IMR-90 (cell line): Measurements from ENCODE around the gene SH3TC1. TPM values are rescaled to one million over a fixed set of nuclear protein-coding genes. Genes with fewer than 3 reads are reported as not detected.

Experiments
- ATAC-seq: fragments of 200-7000 bp; cut with Tn5 transposase; 2 replicates; pipeline ENCODE4 v1.9.1; 2020; ENCODE audit warnings: low read depth, mild to moderate bottlenecking, moderate library complexity
- BruUV-seq: library from RNA; stranded (reverse); fragments of 400-500 nt; replicated peaks from 2 replicates; lab custom pipeline; 2021; lab: Mats Ljungman, UMichigan
- CTCF ChIA-PET: fragments of 300-600 bp; formaldehyde crosslinking; extraction: SDS; loops from one replicate; lab custom pipeline; 2021; ENCODE audit warnings: antibody characterized with exemption; lab: Yijun Ruan, JAX
- POLR2A ChIA-PET: fragments of 300-600 bp; sonication (Branson Sonifier 250); formaldehyde crosslinking; loops from one replicate; lab custom pipeline; 2022; ENCODE audit warnings: antibody characterized with exemption; ENCODE audit not compliant: unreplicated experiment; lab: Charles Lee
- DNase-seq: peaks from one replicate; pipeline ENCODE4 v3.0.0; 2013
- H2AFZ ChIP-seq: replicated peaks from 2 replicates; pipeline ENCODE3; 2013; ENCODE audit warnings: low read length, mild to moderate bottlenecking; ENCODE audit not compliant: poor library complexity
- H2AK5ac ChIP-seq: 2 replicates; pipeline ENCODE4 v1.6.1; 2013; ENCODE audit warnings: low read depth, low read length, inconsistent platforms
- H2AK9ac ChIP-seq: replicated peaks from 2 replicates; pipeline ENCODE3; 2013; ENCODE audit warnings: mild to moderate bottlenecking, low read depth, low read length, moderate library complexity; ENCODE audit not compliant: poor library complexity
- H2BK120ac ChIP-seq: 2 replicates; pipeline ENCODE4 v1.6.1; 2013; ENCODE audit warnings: low read depth, low read length, inconsistent platforms
- H2BK15ac ChIP-seq: 3 replicates; pipeline ENCODE4 v1.6.1; 2013; ENCODE audit warnings: low read depth, low read length, inconsistent platforms
- H2BK20ac ChIP-seq: 2 replicates; pipeline ENCODE4 v1.6.1; 2013; ENCODE audit warnings: low read depth, mild to moderate bottlenecking, inconsistent platforms, low read length, moderate library complexity
- H2BK5ac ChIP-seq: 2 replicates; pipeline ENCODE4 v1.6.1; 2013; ENCODE audit warnings: mild to moderate bottlenecking, low read depth, low read length, inconsistent platforms; ENCODE audit not compliant: poor library complexity, severe bottlenecking
- H3K14ac ChIP-seq: replicated peaks from 2 replicates; pipeline ENCODE4 v1.6.1; 2013; ENCODE audit warnings: low read depth, low read length, inconsistent platforms
- H3K18ac ChIP-seq: 2 replicates; pipeline ENCODE4 v1.6.1; 2013; ENCODE audit warnings: low read depth, low read length, control low read depth
- H3K23ac ChIP-seq: 2 replicates; pipeline ENCODE4 v1.6.1; 2013; ENCODE audit warnings: low read depth, low read length, inconsistent platforms
- H3K27ac ChIP-seq: 2 replicates; pipeline ENCODE4 v1.5.1; 2013; ENCODE audit warnings: mild to moderate bottlenecking, control low read depth, low read length; ENCODE audit not compliant: insufficient read depth
- H3K27me3 ChIP-seq: 2 replicates; pipeline ENCODE4 v1.6.1; 2013; ENCODE audit warnings: low read length; ENCODE audit not compliant: control insufficient read depth, insufficient read depth
- H3K36me3 ChIP-seq: 2 replicates; pipeline ENCODE4 v1.6.1; 2013; ENCODE audit warnings: low read length, mixed read lengths; ENCODE audit not compliant: control insufficient read depth, insufficient read depth
- H3K4ac ChIP-seq: 2 replicates; pipeline ENCODE4 v1.6.1; 2013; ENCODE audit warnings: low read depth, low read length, inconsistent platforms
- H3K4me1 ChIP-seq: 2 replicates; pipeline ENCODE4 v1.6.1; 2013; ENCODE audit warnings: low read length, mixed read lengths; ENCODE audit not compliant: control insufficient read depth, insufficient read depth
- H3K4me2 ChIP-seq: 2 replicates; pipeline ENCODE4 v1.6.1; 2013; ENCODE audit warnings: low read depth, mild to moderate bottlenecking, control low read depth, low read length, moderate library complexity
- H3K4me3 ChIP-seq: 2 replicates; pipeline ENCODE4 v1.5.1; 2013; ENCODE audit warnings: low read depth, mild to moderate bottlenecking, control low read depth, low read length, moderate library complexity; ENCODE audit not compliant: insufficient read depth
- H3K56ac ChIP-seq: 2 replicates; pipeline ENCODE4 v1.6.1; 2013; ENCODE audit warnings: low read length, inconsistent platforms; ENCODE audit not compliant: insufficient read depth; ENCODE audit errors: extremely low read depth
- H3K79me1 ChIP-seq, 2 experiments: 2 replicates each; pipeline ENCODE4 v1.6.1; 2013; ENCODE audit warnings: low read length in 2 of 2, inconsistent platforms in 1 of 2, low read depth in 1 of 2
- H3K9ac ChIP-seq: 2 replicates; pipeline ENCODE4 v1.6.1; 2013; ENCODE audit warnings: low read depth, low read length, control low read depth
- H3K9me1 ChIP-seq: 2 replicates; pipeline ENCODE4 v1.6.1; 2013; ENCODE audit warnings: low read length, inconsistent platforms; ENCODE audit not compliant: insufficient read depth
- H3K9me3 ChIP-seq: 2 replicates; pipeline ENCODE4 v1.6.1; 2013; ENCODE audit warnings: low read length; ENCODE audit not compliant: control insufficient read depth, insufficient read depth
- H4K20me1 ChIP-seq: 2 replicates; pipeline ENCODE4 v1.6.1; 2013; ENCODE audit warnings: low read length, inconsistent platforms; ENCODE audit not compliant: insufficient read depth
- H4K5ac ChIP-seq: 2 replicates; pipeline ENCODE4 v1.6.1; 2013; ENCODE audit warnings: mild to moderate bottlenecking, low read depth, low read length, control low read depth
- H4K8ac ChIP-seq, 2 experiments: 2 replicates each; pipeline ENCODE4 v1.6.1; 2013; ENCODE audit warnings: low read depth in 2 of 2, low read length in 2 of 2, control low read depth in 1 of 2, inconsistent platforms in 1 of 2
- H4K91ac ChIP-seq: 2 replicates; pipeline ENCODE4 v1.6.1; 2013; ENCODE audit warnings: low read depth, low read length, inconsistent platforms; ENCODE audit not compliant: insufficient read depth
- CEBPB ChIP-seq: IDR thresholded peaks from 2 replicates; pipeline ENCODE4 v1.6.1; 2012; ENCODE audit warnings: low read depth, low read length, improper control_type of control experiment
- CHD1 ChIP-seq: IDR thresholded peaks from 2 replicates; pipeline ENCODE4 v1.6.1; 2012; ENCODE audit warnings: low read depth, low read length, improper control_type of control experiment
- FOS ChIP-seq: fragments of 150-350 bp; IDR thresholded peaks from 2 replicates; pipeline ENCODE4 v1.6.1; 2016; ENCODE audit warnings: low read depth, low read length
- MAFK ChIP-seq: IDR thresholded peaks from 2 replicates; pipeline ENCODE4 v1.6.1; 2012; ENCODE audit warnings: low read depth, low read length, improper control_type of control experiment
- MAZ ChIP-seq: IDR thresholded peaks from 2 replicates; pipeline ENCODE4 v1.6.1; 2012; ENCODE audit warnings: low read depth, mild to moderate bottlenecking, low read length, improper control_type of control experiment, moderate library complexity, borderline replicate concordance
- NFE2L2 ChIP-seq: fragments of 150-350 bp; IDR thresholded peaks from 2 replicates; pipeline ENCODE4 v1.6.1; 2016; ENCODE audit warnings: low read depth, mild to moderate bottlenecking, low read length
- POLR2A ChIP-seq: IDR thresholded peaks from 2 replicates; pipeline ENCODE4 v1.6.1; 2012; ENCODE audit warnings: mild to moderate bottlenecking, low read depth, low read length
- RAD21 ChIP-seq: IDR thresholded peaks from 2 replicates; pipeline ENCODE4 v1.6.1; 2012; ENCODE audit warnings: low read length, improper control_type of control experiment
- SMC3 ChIP-seq: fragments of 150-350 bp; IDR thresholded peaks from 2 replicates; pipeline ENCODE4 v1.6.1; 2016; ENCODE audit warnings: low read depth, mild to moderate bottlenecking, antibody characterized with exemption, low read length, moderate library complexity
- WGBS, 2 experiments: methylation state at CpG; one replicate each; pipeline versions ENCODE4 v1.1.5 to v1.1.7; 2013; ENCODE audit warnings: missing lambda C conversion rate in 2 of 2; ENCODE audit not compliant: insufficient read length in 1 of 2; ENCODE audit errors: extremely low coverage in 2 of 2; 5-methylcytosine and 5-hydroxymethylcytosine counted together
- dilution Hi-C: fragments of 300-500 bp; cut with HindIII; formaldehyde crosslinking; loops from one replicate; pipeline ENCODE4 v1.14.3; 2018; ENCODE audit warnings: low sequenced_read_pairs; ENCODE audit not compliant: unreplicated experiment
- in situ Hi-C: fragments of 300-500 bp; cut with MboI; formaldehyde crosslinking; loops from 3 replicates; pipeline ENCODE4 v1.14.3; 2019; ENCODE audit warnings: low sequenced_read_pairs, inconsistent platforms, mixed read lengths
- intact Hi-C: fragments of 100-400 bp; cut with micrococcal nuclease; formaldehyde crosslinking; loops from 2 replicates; pipeline ENCODE4 v1.10.0; 2022
- polyA plus RNA-seq, 3 experiments: library from polyadenylated mRNA; depleted of rRNA; stranded (reverse); fragments of >200 nt; gene quantifications; 2 replicates each; pipeline ENCODE4 v1.2.3, GENCODE V29; 2012; ENCODE audit warnings: low replicate concordance in 1 of 3
- total RNA-seq: library from RNA; depleted of rRNA; stranded (reverse); fragments of >200 nt; gene quantifications from 2 replicates; pipeline ENCODE4 v1.2.3, GENCODE V29; 2012
- TF ChIP-seq, protein P1 (sequence below): fragments of 150-350 bp; IDR thresholded peaks from 2 replicates; pipeline ENCODE4 v1.6.1; 2016; ENCODE audit warnings: low read depth, mild to moderate bottlenecking, low read length, moderate library complexity, borderline replicate concordance

Gene SH3TC1
- total and polyA plus RNA-seq, 2 of the 4 experiments (the other 2 are of a cell fraction), result 1.6 to 2.2 TPM

- no peak overlapping the region for H3K23ac ChIP-seq
- TF ChIP-seq POLR2A (no peak), MAZ (no peak), SMC3 (no peak), CEBPB (no peak), MAFK (no peak), CHD1 (no peak), NFE2L2 (no peak), FOS (no peak), RAD21 (no peak)
- TF ChIP-seq, protein P1, sequence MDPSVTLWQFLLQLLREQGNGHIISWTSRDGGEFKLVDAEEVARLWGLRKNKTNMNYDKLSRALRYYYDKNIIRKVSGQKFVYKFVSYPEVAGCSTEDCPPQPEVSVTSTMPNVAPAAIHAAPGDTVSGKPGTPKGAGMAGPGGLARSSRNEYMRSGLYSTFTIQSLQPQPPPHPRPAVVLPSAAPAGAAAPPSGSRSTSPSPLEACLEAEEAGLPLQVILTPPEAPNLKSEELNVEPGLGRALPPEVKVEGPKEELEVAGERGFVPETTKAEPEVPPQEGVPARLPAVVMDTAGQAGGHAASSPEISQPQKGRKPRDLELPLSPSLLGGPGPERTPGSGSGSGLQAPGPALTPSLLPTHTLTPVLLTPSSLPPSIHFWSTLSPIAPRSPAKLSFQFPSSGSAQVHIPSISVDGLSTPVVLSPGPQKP, result no peak
- POLR2A ChIA-PET, result no interaction called here
- H4K91ac ChIP-seq, result no peak overlapping the region
- H2AK5ac ChIP-seq, result peak overlapping the region; percentile 34; the same call in 1 of the 2 replicates
- no peak overlapping the region for H3K18ac ChIP-seq
- no peak overlapping the region for H2BK15ac ChIP-seq
- H2AFZ ChIP-seq, result no peak overlapping the region
- BruUV-seq, result no TSS peak
- CTCF ChIA-PET, result no interaction called here
- no peak overlapping the region for H2BK20ac ChIP-seq
- H3K4me2 ChIP-seq, result no peak overlapping the region
- peak overlapping the region; percentile 32 for H2AK9ac ChIP-seq
- dilution Hi-C loops (no loop called here), intact Hi-C loops (no loop called here), in situ Hi-C loops (no loop called here)
- peaks cover 7% of the 10 kb centered on the region for H3K4me1 ChIP-seq
- H3K36me3 ChIP-seq, result no peaks in the 10 kb centered on the region
- peaks cover 4% of the 10 kb centered on the region for H3K9me1 ChIP-seq
- 73% methylated on average over 6 of the region's 23 CpGs; no CpG with 5 or more reads in 1 of the 2 experiments for WGBS, 2 experiments
- no peak overlapping the region for H3K56ac ChIP-seq
- peaks cover 4% of the 10 kb centered on the region for H4K20me1 ChIP-seq
- ATAC-seq, result no peak
- no peak overlapping the region for H2BK120ac ChIP-seq
- H4K5ac ChIP-seq, result no peak overlapping the region
- H3K27me3 ChIP-seq, result peaks cover 4% of the 10 kb centered on the region; the same call in 1 of the 2 replicates
- H3K9me3 ChIP-seq, result no peaks in the 10 kb centered on the region
- no peaks in the 10 kb centered on the region for H3K79me1 ChIP-seq
- H3K27ac ChIP-seq, result no peak overlapping the region
- H2BK5ac ChIP-seq, result no peak overlapping the region
- H4K8ac ChIP-seq, result no peak overlapping the region
- H3K9ac ChIP-seq, result no peak overlapping the region
- no peak overlapping the region for H3K14ac ChIP-seq
- no peak for DNase-seq
- H3K4me3 ChIP-seq, result no peak overlapping the region
- H3K4ac ChIP-seq, result no peak overlapping the region
Measured at GRCh38 chr4:8262637-8263322, 63.7 kb downstream of the SH3TC1 start.
